Measurements from ENCODE around the gene G6PC2. TPM values are rescaled to one million over a fixed set of nuclear protein-coding genes. Genes with fewer than 3 reads are reported as not detected.
A peak's percentile ranks its signal among the peaks of the same experiment; 100 is the strongest.

Gene G6PC2
- total and polyA plus RNA-seq, 12 donors: 0.07 to 0.15 (median 0.11) TPM; not detected in 9

GRCh38 chr2:168941297-168941696, 40.2 kb downstream of the G6PC2 start:
- TF ChIP-seq CTCF (IDR thresholded peaks at IDR 0.05): no peak
- intact Hi-C loops (cut with DNase I): no loop called here
- DNase-seq (no peak), ATAC-seq (no peak)
- Histone ChIP-seq H3K27me3 (no peaks in the 10 kb centered on the region), H3K27ac (no peak overlapping the region), H3K36me3 (no peaks in the 10 kb centered on the region), H3K4me1 (peaks cover 0 to 6% (median 0%) of the 10 kb centered on the region in 9 donors), H3K9me3 (no peaks in the 10 kb centered on the region), H3K4me3 (no peak overlapping the region)

GRCh38 chr2:168944065-168944464, 43.0 kb downstream of the G6PC2 start:
- peaks cover 0 to 6% (median 0%) of the 10 kb centered on the region in 9 donors for H3K4me1 ChIP-seq
- H3K36me3 ChIP-seq: no peaks in the 10 kb centered on the region
- H3K4me3 ChIP-seq: no peak overlapping the region
- no peak overlapping the region for H3K27ac ChIP-seq
- ATAC-seq (no peak), DNase-seq (no peak)
- no peak for TF ChIP-seq CTCF (IDR thresholded peaks at IDR 0.05)
- 73% methylated on average over 3 of the region's 3 CpGs for WGBS, 2 donors
- no peaks in the 10 kb centered on the region for H3K27me3 ChIP-seq
- intact Hi-C loops (cut with DNase I): no loop called here
- peaks cover 0 to 1% (median 0%) of the 10 kb centered on the region in 11 donors for H3K9me3 ChIP-seq

- H3K27me3 ChIP-seq: no peaks in the 10 kb centered on the region
- TF ChIP-seq CTCF (IDR thresholded peaks at IDR 0.05): no peak
- no peak overlapping the region for H3K4me3 ChIP-seq
- DNase-seq (no peak), ATAC-seq (no peak)
- H3K9me3 ChIP-seq: peaks cover 0 to 8% (median 0%) of the 10 kb centered on the region in 11 donors
- peaks cover 0 to 6% (median 0%) of the 10 kb centered on the region in 9 donors for H3K4me1 ChIP-seq
- WGBS, 2 donors: 33 to 42% methylated on average over 4 of the region's 4 CpGs
- no peak overlapping the region for H3K27ac ChIP-seq
- intact Hi-C loops (cut with DNase I): loop anchor here in 1 of 10 donors (5.0 kb wide), 1 partner anchor 277 kb away; no protein-coding TSS in a partner anchor
- H3K36me3 ChIP-seq: no peaks in the 10 kb centered on the region
Observed at GRCh38 chr2:168945508-168945907, 44.4 kb downstream of the G6PC2 start.

GRCh38 chr2:168948621-168949212, 47.6 kb downstream of the G6PC2 start:
- H3K36me3 ChIP-seq: no peaks in the 10 kb centered on the region
- 62% methylated on average over 6 of the region's 6 CpGs for WGBS, 2 donors
- intact Hi-C loops (cut with DNase I): loop anchor here in 1 of 10 donors (5.0 kb wide), 1 partner anchor 274 kb away; no protein-coding TSS in a partner anchor
- no peaks in the 10 kb centered on the region for H3K4me1 ChIP-seq
- no peak for ATAC-seq
- H3K9me3 ChIP-seq: peaks cover 0 to 19% (median 2%) of the 10 kb centered on the region in 11 donors
- no peak overlapping the region for H3K4me3 ChIP-seq
- no peak for DNase-seq
- no peak overlapping the region for H3K27ac ChIP-seq
- peak; percentile 12 to 59 (median 46) for TF ChIP-seq CTCF (IDR thresholded peaks at IDR 0.05)
- H3K27me3 ChIP-seq: no peaks in the 10 kb centered on the region

Measured in heart right ventricle (tissue), 16 donors.